ENCODE results near the gene SIRPA. TPM values are rescaled to one million over a fixed set of nuclear protein-coding genes. Genes with fewer than 3 reads are reported as not detected.

Gene SIRPA
- total and polyA plus RNA-seq, 2 of the 4 experiments (the other 2 are of a cell fraction) = 9.9 to 40.2 TPM

DNA sequence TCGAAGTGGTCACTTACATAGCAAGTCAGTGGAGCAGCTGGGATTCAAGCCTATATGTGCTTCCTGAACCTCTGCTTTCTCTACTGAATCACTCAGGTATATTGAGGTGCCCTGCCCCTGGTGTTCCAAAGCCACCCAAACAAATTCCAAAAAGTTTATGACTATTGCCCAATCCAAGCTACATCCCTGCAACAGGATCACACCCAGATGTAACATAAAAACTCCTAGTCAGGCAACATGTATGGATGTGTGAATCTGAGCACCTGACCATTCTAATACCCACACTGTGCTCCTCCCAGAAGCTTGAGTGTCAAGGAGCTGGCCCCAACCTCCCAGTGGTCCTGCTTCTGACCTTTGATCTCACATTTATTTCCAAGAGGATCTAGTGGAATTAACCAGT is 39.5 kb upstream of the SIRPA start:
- no peaks in the 10 kb centered on the region for H4K20me1 ChIP-seq (ENCODE audit: insufficient read depth, low read length)
- no peak overlapping the region for H2AK9ac ChIP-seq (replicated peaks; ENCODE audit: low read depth, low read length, poor library complexity)
- H3K79me1 ChIP-seq (ENCODE audit: low read depth in 1 of 2, low read length in 2 of 2) = no peaks in the 10 kb centered on the region
- no peak overlapping the region for H3K56ac ChIP-seq (ENCODE audit: extremely low read depth, insufficient read depth, low read length)
- no TSS peak for BruUV-seq (replicated peaks)
- ChIA-PET POLR2A (ENCODE audit: unreplicated experiment) (no interaction called here), CTCF (no interaction called here)
- DNase-seq (no peak), ATAC-seq (ENCODE audit: low read depth) (no peak)
- no peak overlapping the region for H2BK20ac ChIP-seq (ENCODE audit: low read depth, low read length)
- in situ Hi-C loops (cut with MboI; ENCODE audit: low sequenced_read_pairs) = no loop called here
- dilution Hi-C loops (cut with HindIII; ENCODE audit: low sequenced_read_pairs, unreplicated experiment) = no loop called here
- WGBS, 2 experiments (ENCODE audit: extremely low coverage in 2 of 2, insufficient read length in 1 of 2) = 33% methylated on average over 1 of the region's 1 CpG; no CpG with 5 or more reads in 1 of the 2 experiments
- no peak overlapping the region for H2BK5ac ChIP-seq (ENCODE audit: low read depth, low read length, poor library complexity, severe bottlenecking)
- H3K14ac ChIP-seq (replicated peaks; ENCODE audit: low read depth, low read length) = no peak overlapping the region
- no peak overlapping the region for H2BK120ac ChIP-seq (ENCODE audit: low read depth, low read length)
- peaks cover 6% of the 10 kb centered on the region for H3K4me1 ChIP-seq (ENCODE audit: control insufficient read depth, insufficient read depth, low read length)
- H3K9me1 ChIP-seq (ENCODE audit: insufficient read depth, low read length) = 0 out of 2 replicates have a peak, but pooled peaks cover 3% of the 10 kb centered on the region
- no peak for TF ChIP-seq SMC3 (IDR thresholded peaks at IDR 0.05; ENCODE audit: low read depth, low read length)
- peak; percentile 44; the same call in 1 of the 2 replicates for TF ChIP-seq CEBPB (IDR thresholded peaks at IDR 0.05; ENCODE audit: low read depth, low read length)
- TF ChIP-seq, protein P1, sequence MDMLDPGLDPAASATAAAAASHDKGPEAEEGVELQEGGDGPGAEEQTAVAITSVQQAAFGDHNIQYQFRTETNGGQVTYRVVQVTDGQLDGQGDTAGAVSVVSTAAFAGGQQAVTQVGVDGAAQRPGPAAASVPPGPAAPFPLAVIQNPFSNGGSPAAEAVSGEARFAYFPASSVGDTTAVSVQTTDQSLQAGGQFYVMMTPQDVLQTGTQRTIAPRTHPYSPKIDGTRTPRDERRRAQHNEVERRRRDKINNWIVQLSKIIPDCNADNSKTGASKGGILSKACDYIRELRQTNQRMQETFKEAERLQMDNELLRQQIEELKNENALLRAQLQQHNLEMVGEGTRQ (IDR thresholded peaks at IDR 0.05; ENCODE audit: low read depth, low read length) = no peak
- no peak overlapping the region for H3K23ac ChIP-seq (ENCODE audit: low read depth, low read length)
- no peak overlapping the region for H3K4me2 ChIP-seq (ENCODE audit: low read depth, low read length)
- H3K4ac ChIP-seq (ENCODE audit: low read depth, low read length) = no peak overlapping the region
- peaks cover 18% of the 10 kb centered on the region for H3K27me3 ChIP-seq (ENCODE audit: control insufficient read depth, insufficient read depth, low read length)
- no peak overlapping the region for H3K9ac ChIP-seq (ENCODE audit: low read depth, low read length)
- intact Hi-C loops (cut with micrococcal nuclease) = no loop called here
- H3K18ac ChIP-seq (ENCODE audit: low read depth, low read length) = no peak overlapping the region
- H3K36me3 ChIP-seq (ENCODE audit: control insufficient read depth, insufficient read depth, low read length) = no peaks in the 10 kb centered on the region
- no peak overlapping the region for H3K27ac ChIP-seq (ENCODE audit: insufficient read depth, low read length)
- no peak overlapping the region for H4K91ac ChIP-seq (ENCODE audit: insufficient read depth, low read depth, low read length)
- H2AK5ac ChIP-seq (ENCODE audit: low read depth, low read length) = no peak overlapping the region
- H3K4me3 ChIP-seq (ENCODE audit: insufficient read depth, low read depth, low read length) = no peak overlapping the region
- no peak overlapping the region for H4K8ac ChIP-seq (ENCODE audit: low read depth in 2 of 2, low read length in 2 of 2)
- H2BK15ac ChIP-seq (ENCODE audit: low read depth, low read length) = no peak overlapping the region
- H3K9me3 ChIP-seq (ENCODE audit: control insufficient read depth, insufficient read depth, low read length) = peaks cover 3% of the 10 kb centered on the region; the same call in 1 of the 2 replicates
- H4K5ac ChIP-seq (ENCODE audit: low read depth, low read length) = no peak overlapping the region
- no peak overlapping the region for H2AFZ ChIP-seq (replicated peaks; ENCODE audit: low read length, poor library complexity)
